H9 (cell line): Measurements from ENCODE around the gene PER2. TPM values are rescaled to one million over a fixed set of nuclear protein-coding genes. Genes with fewer than 3 reads are reported as not detected.
A peak's percentile ranks its signal among the peaks of the same experiment; 100 is the strongest.

Source experiments
- DNase-seq: peaks from one replicate; pipeline ENCODE4 v3.0.0-alpha.2; 2017
- H2AFZ ChIP-seq: one replicate; pipeline ENCODE4 v1.6.1; 2013; ENCODE audit warnings: mild to moderate bottlenecking, low read length, control low read depth, moderate library complexity
- H2AK5ac ChIP-seq: 2 replicates; pipeline ENCODE4 v1.6.1; 2013; ENCODE audit warnings: low read length, control low read depth, mixed read lengths; ENCODE audit not compliant: insufficient read length
- H2BK120ac ChIP-seq: one replicate; pipeline ENCODE4 v1.6.1; 2013; ENCODE audit warnings: low read depth, mild to moderate bottlenecking, low read length, control low read depth, inconsistent platforms; ENCODE audit not compliant: poor library complexity, severe bottlenecking
- H2BK12ac ChIP-seq: 2 replicates; pipeline ENCODE4 v1.6.1; 2013; ENCODE audit warnings: low read length, control low read depth, mixed read lengths, low read depth; ENCODE audit not compliant: insufficient read length
- H2BK15ac ChIP-seq: 2 replicates; pipeline ENCODE4 v1.6.1; 2013; ENCODE audit warnings: low read depth, low read length, control low read depth
- H2BK20ac ChIP-seq: one replicate; pipeline ENCODE4 v1.6.1; 2013; ENCODE audit warnings: low read depth, mild to moderate bottlenecking, low read length, control low read depth, inconsistent platforms; ENCODE audit not compliant: poor library complexity, severe bottlenecking
- H2BK5ac ChIP-seq: 2 replicates; pipeline ENCODE4 v1.6.1; 2013; ENCODE audit warnings: low read length, control low read depth, mixed read lengths; ENCODE audit not compliant: insufficient read length
- H3K14ac ChIP-seq: 2 replicates; pipeline ENCODE4 v1.6.1; 2013; ENCODE audit warnings: low read length, control low read depth; ENCODE audit not compliant: insufficient read depth
- H3K18ac ChIP-seq: 2 replicates; pipeline ENCODE4 v1.6.1; 2013; ENCODE audit warnings: low read depth, mild to moderate bottlenecking, mixed read lengths, low read length, control low read depth; ENCODE audit not compliant: insufficient read length
- H3K23ac ChIP-seq: 2 replicates; pipeline ENCODE4 v1.6.1; 2013; ENCODE audit warnings: low read length, control low read depth, mixed read lengths, low read depth; ENCODE audit not compliant: insufficient read length
- H3K23me2 ChIP-seq: 2 replicates; pipeline ENCODE4 v1.6.1; 2013; ENCODE audit warnings: low read depth, mild to moderate bottlenecking, mixed read lengths, low read length, control low read depth; ENCODE audit not compliant: insufficient read length, poor library complexity, severe bottlenecking
- H3K27ac ChIP-seq: 2 replicates; pipeline ENCODE4 v1.5.1; 2013; ENCODE audit warnings: low read length, control low read depth, mixed read lengths, low read depth; ENCODE audit not compliant: insufficient read length
- H3K27me3 ChIP-seq: 2 replicates; pipeline ENCODE4 v1.6.1; 2013; ENCODE audit warnings: low read length, control low read depth, inconsistent platforms; ENCODE audit not compliant: insufficient read depth
- H3K4ac ChIP-seq: 2 replicates; pipeline ENCODE4 v1.6.1; 2013; ENCODE audit warnings: low read depth, mild to moderate bottlenecking, control low read depth, inconsistent platforms, low read length, moderate library complexity
- H3K4me1 ChIP-seq: 2 replicates; pipeline ENCODE4 v1.6.1; 2013; ENCODE audit warnings: low read length, control low read depth, inconsistent platforms; ENCODE audit not compliant: insufficient read depth
- H3K4me2 ChIP-seq: 2 replicates; pipeline ENCODE4 v1.6.1; 2013; ENCODE audit warnings: low read length, control low read depth, mixed read lengths; ENCODE audit not compliant: insufficient read length, insufficient read depth
- H3K56ac ChIP-seq: 2 replicates; pipeline ENCODE4 v1.6.1; 2013; ENCODE audit warnings: low read depth, mild to moderate bottlenecking, mixed read lengths, low read length, control low read depth; ENCODE audit not compliant: insufficient read length
- H3K79me1 ChIP-seq: 2 replicates; pipeline ENCODE4 v1.6.1; 2013; ENCODE audit warnings: low read depth, mild to moderate bottlenecking, moderate library complexity, low read length, control low read depth, inconsistent platforms; ENCODE audit not compliant: insufficient read depth, poor library complexity, severe bottlenecking
- H3K79me2 ChIP-seq: 2 replicates; pipeline ENCODE4 v1.6.1; 2013; ENCODE audit warnings: low read length, control low read depth, inconsistent platforms; ENCODE audit not compliant: insufficient read depth
- H3K9ac ChIP-seq: 2 replicates; pipeline ENCODE4 v1.6.1; 2013; ENCODE audit warnings: low read length, control low read depth, mixed read lengths; ENCODE audit not compliant: insufficient read length; ENCODE audit errors: extremely low read depth
- H3K9me3 ChIP-seq: one replicate; pipeline ENCODE4 v1.6.1; 2013; ENCODE audit warnings: low read depth, low read length, inconsistent platforms; ENCODE audit not compliant: control insufficient read depth
- H3T11ph ChIP-seq: one replicate; pipeline ENCODE4 v1.6.1; 2013; ENCODE audit warnings: mild to moderate bottlenecking, low read length, control low read depth, inconsistent platforms
- H4K20me1 ChIP-seq: one replicate; pipeline ENCODE4 v1.6.1; 2013; ENCODE audit not compliant: control insufficient read depth, insufficient read length, insufficient read depth
- H4K5ac ChIP-seq: 2 replicates; pipeline ENCODE4 v1.6.1; 2013; ENCODE audit warnings: low read depth, mild to moderate bottlenecking, mixed read lengths, low read length, control low read depth; ENCODE audit not compliant: insufficient read length
- H4K8ac ChIP-seq: replicated peaks from 2 replicates; pipeline ENCODE4 v1.6.1; 2013; ENCODE audit warnings: low read length, control low read depth, mixed read lengths, low read depth; ENCODE audit not compliant: insufficient read length
- H4K91ac ChIP-seq: 2 replicates; pipeline ENCODE4 v1.6.1; 2013; ENCODE audit warnings: low read depth, mild to moderate bottlenecking, moderate library complexity, mixed read lengths, low read length, control low read depth; ENCODE audit not compliant: insufficient read length
- H3K27ac Mint-ChIP-seq, 3 experiments: 2 replicates in 2 of 3; 3 replicates in 1 of 3; pipeline ENCODE4 v1.8.0; 2020 to 2021; ENCODE audit warnings: mixed read lengths in 3 of 3, mild to moderate bottlenecking in 1 of 3, moderate library complexity in 1 of 3
- H3K27me3 Mint-ChIP-seq: 2 replicates; pipeline ENCODE4 v1.8.0; 2021; ENCODE audit warnings: low read depth, mild to moderate bottlenecking, moderate library complexity, mixed read lengths
- H3K36me3 Mint-ChIP-seq, 3 experiments: 2 replicates in 2 of 3; 3 replicates in 1 of 3; pipeline ENCODE4 v1.8.0; 2020 to 2021; ENCODE audit warnings: low read depth in 3 of 3, mixed read lengths in 3 of 3; ENCODE audit not compliant: insufficient read depth in 1 of 3
- H3K4me1 Mint-ChIP-seq, 2 experiments: 2 replicates each; pipeline ENCODE4 v1.8.0; 2020; ENCODE audit warnings: mixed read lengths in 2 of 2
- H3K4me3 Mint-ChIP-seq, 2 experiments: 2 replicates in 1 of 2; 3 replicates in 1 of 2; pipeline ENCODE4 v1.8.0; 2020 to 2021; ENCODE audit warnings: mild to moderate bottlenecking in 2 of 2, mixed read lengths in 2 of 2, moderate library complexity in 1 of 2
- H3K9me3 Mint-ChIP-seq, 2 experiments: 2 replicates in 1 of 2; 3 replicates in 1 of 2; pipeline ENCODE4 v1.8.0; 2020; ENCODE audit warnings: mild to moderate bottlenecking in 2 of 2, mixed read lengths in 2 of 2, moderate library complexity in 1 of 2
- WGBS: extraction: QIAGEN DNeasy Blood & Tissue Kit; methylation state at CpG from one replicate; pipeline ENCODE4 v1.1.7; 2013; ENCODE audit warnings: missing lambda C conversion rate, low lambda C conversion rate, mixed read lengths; ENCODE audit not compliant: insufficient read length; ENCODE audit errors: extremely low coverage; 5-methylcytosine and 5-hydroxymethylcytosine counted together
- total RNA-seq: library from RNA; stranded (reverse); gene quantifications from 2 replicates; pipeline ENCODE4 v1.2.1, GENCODE V29; 2021
- TF ChIP-seq, protein P1 (sequence below): fragments of 200-600 bp; sonication (generic); conservative IDR thresholded peaks from 3 replicates; pipeline ENCODE4 v1.8.0; 2021; ENCODE audit warnings: antibody characterized with exemption, mild to moderate bottlenecking

Gene PER2
- total RNA-seq, 1 experiment from 2014 or later = 12.9 TPM

DNA sequence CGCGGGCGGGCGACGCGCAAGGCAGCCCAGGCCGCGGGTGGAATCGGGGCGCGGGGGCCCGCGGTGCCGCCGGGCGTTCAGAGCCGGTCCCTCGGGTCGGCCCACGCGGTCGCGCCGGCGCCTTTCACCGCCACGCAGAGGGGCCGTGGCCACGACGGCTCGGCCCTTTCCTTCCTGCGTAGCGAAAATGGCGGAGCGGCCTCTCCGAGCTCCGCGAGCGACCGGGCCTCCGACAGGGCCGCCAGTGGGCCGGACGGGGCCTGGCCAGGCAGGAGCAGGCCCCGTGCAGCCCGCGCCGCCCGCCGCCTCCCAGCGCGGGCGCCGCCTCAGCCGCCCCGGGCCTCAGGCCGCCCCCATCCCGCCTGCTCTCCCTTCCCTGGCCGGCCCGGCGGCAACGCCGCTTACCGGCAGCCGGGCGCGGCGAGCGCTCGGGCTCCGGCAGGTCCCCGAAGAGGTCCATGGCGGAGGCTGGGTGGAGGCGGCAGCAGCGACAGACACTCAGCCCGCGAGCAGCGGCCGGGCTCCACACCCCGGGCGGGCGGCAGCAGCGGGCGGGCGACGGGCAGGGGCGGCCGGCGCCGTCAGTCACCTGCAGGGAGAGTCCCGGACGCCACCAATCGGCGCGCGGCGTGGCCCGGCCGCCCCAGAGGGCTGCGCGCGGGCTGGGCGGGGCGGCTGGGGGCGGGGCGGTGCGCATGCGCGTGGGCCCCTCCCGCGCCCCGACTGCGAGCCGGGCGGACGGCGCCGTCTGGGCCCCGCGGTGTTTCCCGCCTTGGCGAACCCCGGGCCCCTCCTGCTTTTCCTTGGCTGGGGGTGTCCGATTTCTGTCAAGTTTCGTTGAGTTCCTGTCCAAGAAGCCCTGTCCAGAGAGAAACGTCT is 85.1 kb downstream of the PER2 start, which contains the start of gene ILKAP:
Gene ILKAP, minus strand, starts transcription at position 602 of the 879 bp plus-strand sequence. Its CDS starts 142 bp downstream, at position 460.
- peaks cover 11% of the 10 kb centered on the region for H3K27me3 Mint-ChIP-seq
- Histone ChIP-seq H3K4me2 (peak within 1 kb of the TSS; percentile 82), H2AFZ (no peak within 1 kb of the TSS), H3K79me2 (peaks cover 24% of the 10 kb centered on the region; the same call in 1 of the 2 replicates), H2BK120ac (no peak within 1 kb of the TSS), H4K91ac (no peak within 1 kb of the TSS), H2BK5ac (no peak within 1 kb of the TSS), H3K27ac (no peak within 1 kb of the TSS), H2BK20ac (no peak within 1 kb of the TSS), H4K5ac (no peak within 1 kb of the TSS), H3K4me1 (no peaks in the 10 kb centered on the region), H3K23ac (no peak within 1 kb of the TSS), H3K9me3 (no peaks in the 10 kb centered on the region), H3K9ac (peak within 1 kb of the TSS; percentile 66), H3K14ac (peak within 1 kb of the TSS; percentile 84), H2BK15ac (no peak within 1 kb of the TSS), H3K4ac (no peak within 1 kb of the TSS), H3T11ph (no peak within 1 kb of the TSS), H3K27me3 (no peaks in the 10 kb centered on the region), H3K79me1 (peaks cover 16% of the 10 kb centered on the region), H2BK12ac (no peak within 1 kb of the TSS), H3K18ac (peak within 1 kb of the TSS; percentile 71), H4K8ac (no peak within 1 kb of the TSS), H3K23me2 (peaks cover 8% of the 10 kb centered on the region), H3K56ac (no peak within 1 kb of the TSS), H2AK5ac (no peak within 1 kb of the TSS), H4K20me1 (no peaks in the 10 kb centered on the region)
- no CpG with 5 or more reads among the region's 126 CpGs for WGBS
- peaks cover 7 to 11% of the 10 kb centered on the region in 2 experiments for H3K4me1 Mint-ChIP-seq
- DNase-seq = peak; percentile 88
- H3K27ac Mint-ChIP-seq = peak within 1 kb of the TSS; percentile 52 to 95 (median 90); a peak in 4 of 7 replicates
- H3K9me3 Mint-ChIP-seq = peaks cover 8 to 12% of the 10 kb centered on the region in 2 experiments; a peak in 4 of 5 replicates
- peak within 1 kb of the TSS; percentile 84 to 90 for H3K4me3 Mint-ChIP-seq
- H3K36me3 Mint-ChIP-seq = peaks cover 3 to 10% (median 8%) of the 10 kb centered on the region in 3 experiments; a peak in 6 of 7 replicates
- TF ChIP-seq, protein P1, sequence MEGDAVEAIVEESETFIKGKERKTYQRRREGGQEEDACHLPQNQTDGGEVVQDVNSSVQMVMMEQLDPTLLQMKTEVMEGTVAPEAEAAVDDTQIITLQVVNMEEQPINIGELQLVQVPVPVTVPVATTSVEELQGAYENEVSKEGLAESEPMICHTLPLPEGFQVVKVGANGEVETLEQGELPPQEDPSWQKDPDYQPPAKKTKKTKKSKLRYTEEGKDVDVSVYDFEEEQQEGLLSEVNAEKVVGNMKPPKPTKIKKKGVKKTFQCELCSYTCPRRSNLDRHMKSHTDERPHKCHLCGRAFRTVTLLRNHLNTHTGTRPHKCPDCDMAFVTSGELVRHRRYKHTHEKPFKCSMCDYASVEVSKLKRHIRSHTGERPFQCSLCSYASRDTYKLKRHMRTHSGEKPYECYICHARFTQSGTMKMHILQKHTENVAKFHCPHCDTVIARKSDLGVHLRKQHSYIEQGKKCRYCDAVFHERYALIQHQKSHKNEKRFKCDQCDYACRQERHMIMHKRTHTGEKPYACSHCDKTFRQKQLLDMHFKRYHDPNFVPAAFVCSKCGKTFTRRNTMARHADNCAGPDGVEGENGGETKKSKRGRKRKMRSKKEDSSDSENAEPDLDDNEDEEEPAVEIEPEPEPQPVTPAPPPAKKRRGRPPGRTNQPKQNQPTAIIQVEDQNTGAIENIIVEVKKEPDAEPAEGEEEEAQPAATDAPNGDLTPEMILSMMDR = no peak
